HCT116 (cell line): Measurements from ENCODE around the gene TEFM. TPM values are rescaled to one million over a fixed set of nuclear protein-coding genes. Genes with fewer than 3 reads are reported as not detected.

Experiments
- ATAC-seq: fragments of 200-7000 bp; cut with Tn5 transposase; 2 replicates; pipeline ENCODE4 v1.9.1; 2020; ENCODE audit warnings: mild to moderate bottlenecking, moderate library complexity
- BruUV-seq: library from RNA; stranded (reverse); fragments of 400-500 nt; replicated peaks from 2 replicates; lab custom pipeline; 2021; lab: Mats Ljungman, UMichigan
- CTCF ChIA-PET: fragments of 300-600 bp; sonication (Branson Sonifier 250); formaldehyde crosslinking; loops from one replicate; lab custom pipeline; 2021; ENCODE audit warnings: antibody characterized with exemption; lab: Charles Lee
- POLR2A ChIA-PET: fragments of 300-600, 350-600 bp; sonication (Branson Sonifier 250); formaldehyde crosslinking; loops from one replicate; lab custom pipeline; 2021; ENCODE audit warnings: antibody characterized with exemption; lab: Charles Lee
- RAD21 ChIA-PET, 2 experiments: fragments of 300-600 bp; sonication (Branson Sonifier 250); formaldehyde crosslinking; loops; one replicate each; lab custom pipeline; 2023; ENCODE audit warnings: low total read pairs in 2 of 2; ENCODE audit not compliant: uncharacterized antibody in 2 of 2, unreplicated experiment in 2 of 2, low non-redundant PET in 1 of 2; lab: Charles Lee
- DNase-seq: peaks from one replicate; pipeline ENCODE4 v3.0.0-alpha.2; 2010; ENCODE audit warnings: low read depth, low spot score
- H2AFZ ChIP-seq: fragments of 200-600 bp; shearing (Covaris generic), sonication (generic); 2 replicates; pipeline ENCODE4 v1.6.1; 2017; ENCODE audit warnings: low read depth, mixed run types, mixed read lengths, antibody characterized with exemption, low read length; ENCODE audit not compliant: poor library complexity, severe bottlenecking
- H3K27ac ChIP-seq: 2 replicates; pipeline ENCODE4 v1.5.1; 2012; ENCODE audit warnings: low read depth, low read length
- H3K27me3 ChIP-seq: fragments of 200-600 bp; sonication (generic); 2 replicates; pipeline ENCODE4 v1.6.1; 2016; ENCODE audit warnings: mixed run types, low read length, mixed read lengths; ENCODE audit not compliant: insufficient read depth
- H3K36me3 ChIP-seq, 2 experiments: fragments of 200-500 bp in 1 of 2; fragments of 200-600 bp in 1 of 2; sonication (Bioruptor generic) in 1 of 2; sonication (generic) in 1 of 2; 2 replicates each; pipeline versions ENCODE4 v1.5.1 to v1.6.1; 2014 to 2016; ENCODE audit warnings: low read length in 2 of 2, inconsistent platforms in 1 of 2, mixed read lengths in 1 of 2, mixed run types in 1 of 2; ENCODE audit not compliant: insufficient read depth in 2 of 2, control insufficient read depth in 1 of 2
- H3K4me1 ChIP-seq, 2 experiments: fragments of 200-600 bp in 1 of 2; sonication (generic) in 1 of 2; 2 replicates each; pipeline versions ENCODE4 v1.5.1 to v1.6.1; 2012 to 2017; ENCODE audit warnings: low read length in 2 of 2, inconsistent platforms in 1 of 2, mild to moderate bottlenecking in 1 of 2, mixed read lengths in 1 of 2, mixed run types in 1 of 2, moderate library complexity in 1 of 2; ENCODE audit not compliant: insufficient read depth in 2 of 2, control insufficient read depth in 1 of 2
- H3K4me2 ChIP-seq: fragments of 200-600 bp; sonication (generic); 2 replicates; pipeline ENCODE4 v1.6.1; 2017; ENCODE audit warnings: mixed run types, low read length, mixed read lengths
- H3K4me3 ChIP-seq, 2 experiments: fragments of 200-600 bp in 1 of 2; sonication (generic) in 1 of 2; replicated peaks in 1 of 2; 2 replicates each; pipeline ENCODE4 v1.5.1; 2011 to 2016; ENCODE audit warnings: low read length in 2 of 2, control low read depth in 1 of 2, low read depth in 1 of 2, mild to moderate bottlenecking in 1 of 2, mixed read lengths in 1 of 2, mixed run types in 1 of 2
- H3K79me2 ChIP-seq: fragments of 200-600 bp; sonication (generic); 2 replicates; pipeline ENCODE4 v1.6.1; 2017; ENCODE audit warnings: mild to moderate bottlenecking, mixed run types, low read length, moderate library complexity, mixed read lengths; ENCODE audit not compliant: insufficient read depth
- H3K9ac ChIP-seq: fragments of 200-600 bp; sonication (generic); 2 replicates; pipeline ENCODE4 v1.6.1; 2016; ENCODE audit warnings: low read length, mixed read lengths
- H3K9me2 ChIP-seq: fragments of 200-600 bp; sonication (generic), shearing (Covaris generic); 2 replicates; pipeline ENCODE4 v1.6.1; 2017; ENCODE audit warnings: mixed run types, mild to moderate bottlenecking, moderate library complexity; ENCODE audit not compliant: insufficient read depth
- H3K9me3 ChIP-seq, 2 experiments: fragments of 200-500 bp in 1 of 2; fragments of 200-600 bp in 1 of 2; sonication (Bioruptor generic) in 1 of 2; sonication (generic) in 1 of 2; 2 replicates each; pipeline ENCODE4 v1.6.1; 2014 to 2017; ENCODE audit warnings: low read length in 2 of 2, mixed read lengths in 2 of 2, inconsistent platforms in 1 of 2, low read depth in 1 of 2, mild to moderate bottlenecking in 1 of 2, mixed run types in 1 of 2, moderate library complexity in 1 of 2; ENCODE audit not compliant: control insufficient read depth in 1 of 2, insufficient read depth in 1 of 2
- H4K20me1 ChIP-seq: fragments of 200-600 bp; sonication (generic), shearing (Covaris generic); 2 replicates; pipeline ENCODE4 v1.6.1; 2017; ENCODE audit warnings: mixed run types, mild to moderate bottlenecking, moderate library complexity; ENCODE audit not compliant: insufficient read depth
- ATF3 ChIP-seq: IDR thresholded peaks from 2 replicates; pipeline ENCODE4 v1.6.1; 2012
- ELF1 ChIP-seq: IDR thresholded peaks from 2 replicates; pipeline ENCODE4 v1.6.1; 2012; ENCODE audit warnings: low read depth, borderline replicate concordance
- EZH2phosphoT487 ChIP-seq: fragments of 200-600 bp; IDR thresholded peaks from 2 replicates; pipeline ENCODE4 v1.6.1; 2018; ENCODE audit warnings: antibody characterized with exemption, borderline replicate concordance
- FOSL1 ChIP-seq: IDR thresholded peaks from 2 replicates; pipeline ENCODE4 v1.6.1; 2012; ENCODE audit warnings: low read depth
- JUND ChIP-seq: IDR thresholded peaks from 2 replicates; pipeline ENCODE4 v1.6.1; 2012
- POLR2A ChIP-seq: IDR thresholded peaks from 2 replicates; pipeline ENCODE4 v1.7.0; 2011; ENCODE audit warnings: borderline replicate concordance; ENCODE audit not compliant: insufficient read depth, insufficient read length; ENCODE audit errors: extremely low read depth
- POLR2AphosphoS5 ChIP-seq: IDR thresholded peaks from 2 replicates; pipeline ENCODE4 v1.6.1; 2011; ENCODE audit warnings: mild to moderate bottlenecking, low read depth, low read length, moderate library complexity
- RAD21 ChIP-seq: IDR thresholded peaks from 2 replicates; pipeline ENCODE4 v1.6.1; 2012; ENCODE audit warnings: low read depth, mild to moderate bottlenecking
- REST ChIP-seq: IDR thresholded peaks from 2 replicates; pipeline ENCODE4 v1.6.1; 2012; ENCODE audit warnings: low read depth
- SIN3A ChIP-seq: IDR thresholded peaks from 2 replicates; pipeline ENCODE4 v1.6.1; 2012; ENCODE audit warnings: low read depth
- TCF7L2 ChIP-seq: IDR thresholded peaks from 2 replicates; pipeline ENCODE4 v1.7.0; 2011; ENCODE audit warnings: borderline replicate concordance, inconsistent platforms; ENCODE audit not compliant: insufficient read depth, insufficient read length; ENCODE audit errors: extremely low read depth
- ZBTB33 ChIP-seq: IDR thresholded peaks from 2 replicates; pipeline ENCODE4 v1.6.1; 2011; ENCODE audit warnings: mild to moderate bottlenecking, low read length, moderate library complexity; ENCODE audit not compliant: insufficient replicate concordance; ENCODE audit errors: extremely low read depth
- ZFX ChIP-seq: fragments of 450-650 bp; IDR thresholded peaks from 2 replicates; pipeline ENCODE4 v1.6.1; 2017
- ZNF274 ChIP-seq: fragments of 200-500 bp; sonication (Bioruptor generic); IDR thresholded peaks from 2 replicates; pipeline ENCODE4 v1.6.1; 2014; ENCODE audit warnings: mild to moderate bottlenecking, low read depth, low read length, inconsistent platforms
- intact Hi-C: fragments of 100-400 bp; cut with micrococcal nuclease; formaldehyde crosslinking; loops from 2 replicates; pipeline ENCODE4 v1.10.0; 2022
- total RNA-seq: library from RNA; stranded (reverse); gene quantifications from one replicate; pipeline ENCODE4 v1.2.1, GENCODE V29; 2021; ENCODE audit not compliant: unreplicated experiment

The TEFM gene
- total RNA-seq, 1 experiment from 2014 or later = 13.1 TPM

GRCh38 chr17:30915833-30916611 is 10.0 kb upstream of the TEFM start:
- Histone ChIP-seq H4K20me1 (no peaks in the 10 kb centered on the region), H3K4me1 (peaks cover 1 to 10% of the 10 kb centered on the region in 2 experiments; a peak in 2 of 4 replicates)
- POLR2A ChIA-PET = no interaction called here

GRCh38 chr17:30913955-30914354 is 7.9 kb upstream of the TEFM start:
- DNase-seq (no peak), ATAC-seq (no peak)
- Histone ChIP-seq H3K27ac (no peak overlapping the region), H3K4me1 (no peaks in the 10 kb centered on the region), H3K79me2 (no peaks in the 10 kb centered on the region), H3K4me3 (no peak overlapping the region), H3K36me3 (no peaks in the 10 kb centered on the region), H3K9me3 (no peaks in the 10 kb centered on the region), H3K27me3 (no peaks in the 10 kb centered on the region), H3K9ac (no peak overlapping the region), H4K20me1 (no peaks in the 10 kb centered on the region), H3K9me2 (no peaks in the 10 kb centered on the region), H2AFZ (no peak overlapping the region), H3K4me2 (no peak overlapping the region)
- RAD21 ChIA-PET = no interaction called here
- intact Hi-C loops = no loop called here
- no TSS peak for BruUV-seq
- CTCF ChIA-PET = no interaction called here
- POLR2A ChIA-PET = no interaction called here
- no peak for TF ChIP-seq SIN3A
- TF ChIP-seq ZNF274 = no peak
- no peak for TF ChIP-seq FOSL1
- no peak for TF ChIP-seq EZH2phosphoT487
- TF ChIP-seq POLR2AphosphoS5 = no peak
- no peak for TF ChIP-seq RAD21
- TF ChIP-seq ZFX = no peak
- TF ChIP-seq ELF1 = no peak
- no peak for TF ChIP-seq REST
- no peak for TF ChIP-seq ZBTB33
- no peak for TF ChIP-seq ATF3
- no peak for TF ChIP-seq POLR2A
- no peak for TF ChIP-seq TCF7L2
- no peak for TF ChIP-seq JUND

More at GRCh38 chr17:30915833-30916611, 10.0 kb upstream of the TEFM start:
- ATAC-seq = no peak
- H3K36me3 ChIP-seq = no peaks in the 10 kb centered on the region
- H3K79me2 ChIP-seq = no peaks in the 10 kb centered on the region
- TF ChIP-seq FOSL1 = no peak
- H3K4me3 ChIP-seq = no peak overlapping the region
- H3K27ac ChIP-seq = no peak overlapping the region
- no TSS peak for BruUV-seq
- DNase-seq = no peak
- H3K9me3 ChIP-seq = no peaks in the 10 kb centered on the region
- ChIA-PET CTCF (no interaction called here), RAD21 (no interaction called here)
- no peak overlapping the region for H3K4me2 ChIP-seq
- no peak overlapping the region for H3K9ac ChIP-seq
- H3K9me2 ChIP-seq = no peaks in the 10 kb centered on the region
- intact Hi-C loops = no loop called here
- no peaks in the 10 kb centered on the region for H3K27me3 ChIP-seq
- H2AFZ ChIP-seq = no peak overlapping the region
